Breast epithelium (tissue), 3 donors: ENCODE results near the gene CPEB4.

ENCODE experiments used
- POLR2A ChIP-seq: fragments of 450-650 bp; IDR thresholded peaks from one replicate; pipeline ENCODE4 v1.6.1; 2016; ENCODE audit warnings: antibody characterized with exemption, mild to moderate bottlenecking, moderate library complexity
- POLR2AphosphoS5 ChIP-seq, 3 donors: sonication (generic); formaldehyde crosslinking; IDR thresholded peaks; one replicate each; pipeline ENCODE4 v1.6.1; 2017; ENCODE audit warnings: antibody characterized with exemption in 3 of 3
- TF ChIP-seq, protein P1 (sequence below), 3 donors: fragments of 450-650 bp; IDR thresholded peaks; one replicate each; pipeline ENCODE4 v1.5.1; 2016 to 2017; ENCODE audit warnings: antibody characterized with exemption in 3 of 3, mild to moderate bottlenecking in 3 of 3, moderate library complexity in 3 of 3

DNA sequence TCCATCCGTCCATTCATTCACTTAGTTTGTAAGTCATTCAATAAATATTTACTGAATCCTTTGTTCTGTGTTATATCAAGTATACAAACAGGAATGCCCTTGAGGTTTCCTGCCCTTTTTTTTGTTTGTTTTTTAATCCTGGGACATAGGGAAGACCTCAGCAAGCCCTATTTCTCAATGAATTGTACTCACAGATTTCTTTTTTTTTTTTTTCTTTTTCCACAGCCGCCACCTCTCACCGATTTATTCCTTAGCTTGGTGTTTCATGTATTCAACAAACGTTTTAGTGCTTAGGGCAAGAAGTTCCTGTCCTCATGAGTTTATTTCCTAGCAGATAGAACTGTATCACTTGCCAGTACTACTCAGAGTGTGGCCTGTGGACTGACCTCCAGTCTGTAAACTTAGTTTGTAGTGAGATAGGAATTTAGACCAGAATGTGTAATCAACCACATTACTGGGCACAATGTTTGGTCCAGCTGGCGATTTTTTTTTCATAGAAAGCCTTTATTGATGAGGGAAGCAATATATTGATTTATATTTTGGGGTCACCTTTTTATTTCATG is 65.5 kb downstream of the CPEB4 start:
- TF ChIP-seq, protein P1, sequence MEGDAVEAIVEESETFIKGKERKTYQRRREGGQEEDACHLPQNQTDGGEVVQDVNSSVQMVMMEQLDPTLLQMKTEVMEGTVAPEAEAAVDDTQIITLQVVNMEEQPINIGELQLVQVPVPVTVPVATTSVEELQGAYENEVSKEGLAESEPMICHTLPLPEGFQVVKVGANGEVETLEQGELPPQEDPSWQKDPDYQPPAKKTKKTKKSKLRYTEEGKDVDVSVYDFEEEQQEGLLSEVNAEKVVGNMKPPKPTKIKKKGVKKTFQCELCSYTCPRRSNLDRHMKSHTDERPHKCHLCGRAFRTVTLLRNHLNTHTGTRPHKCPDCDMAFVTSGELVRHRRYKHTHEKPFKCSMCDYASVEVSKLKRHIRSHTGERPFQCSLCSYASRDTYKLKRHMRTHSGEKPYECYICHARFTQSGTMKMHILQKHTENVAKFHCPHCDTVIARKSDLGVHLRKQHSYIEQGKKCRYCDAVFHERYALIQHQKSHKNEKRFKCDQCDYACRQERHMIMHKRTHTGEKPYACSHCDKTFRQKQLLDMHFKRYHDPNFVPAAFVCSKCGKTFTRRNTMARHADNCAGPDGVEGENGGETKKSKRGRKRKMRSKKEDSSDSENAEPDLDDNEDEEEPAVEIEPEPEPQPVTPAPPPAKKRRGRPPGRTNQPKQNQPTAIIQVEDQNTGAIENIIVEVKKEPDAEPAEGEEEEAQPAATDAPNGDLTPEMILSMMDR (IDR thresholded peaks at IDR 0.05) = no peak
- TF ChIP-seq POLR2A (no peak), POLR2AphosphoS5 (IDR thresholded peaks at IDR 0.05) (no peak)
